GM12801 (cell line): ENCODE data around the gene GTSE1.

Source experiments
- CTCF ChIP-seq: IDR thresholded peaks from one replicate; pipeline ENCODE4 v1.5.1; 2011; ENCODE audit warnings: control low read depth; ENCODE audit not compliant: insufficient read length; ENCODE audit errors: extremely low read depth

Gene GTSE1

DNA sequence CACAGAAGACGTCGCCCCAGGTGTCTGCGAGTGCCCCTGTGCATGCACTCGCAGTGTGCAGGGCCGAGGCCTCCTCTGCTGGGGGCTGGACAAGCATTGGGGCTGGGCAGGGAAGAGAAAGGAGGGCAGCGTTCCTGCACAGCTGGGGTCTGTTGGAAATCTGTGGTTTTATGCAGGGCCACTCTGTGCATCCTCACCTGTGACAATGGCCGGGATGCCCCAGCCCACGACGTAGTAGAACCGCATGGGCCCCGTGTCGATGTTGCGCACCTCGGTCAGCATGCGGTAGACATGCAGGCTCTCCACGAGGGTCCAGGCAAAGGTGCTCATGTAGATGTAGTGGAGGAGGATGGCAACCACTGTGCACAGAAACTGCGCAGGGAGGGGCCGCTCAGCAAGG is 76.0 kb downstream of the GTSE1 start:
- TF ChIP-seq CTCF = no peak

GRCh38 chr22:46373159-46373558 is 76.5 kb downstream of the GTSE1 start:
- TF ChIP-seq CTCF = no peak

GRCh38 chr22:46373921-46374662 is 77.4 kb downstream of the GTSE1 start:
- TF ChIP-seq CTCF = no peak

- TF ChIP-seq CTCF = no peak
Observed at GRCh38 chr22:46374663-46375474, 78.2 kb downstream of the GTSE1 start.

- TF ChIP-seq CTCF = no peak
Observed at GRCh38 chr22:46376111-46376510, 79.4 kb downstream of the GTSE1 start.

GRCh38 chr22:46376908-46377524 is 80.3 kb downstream of the GTSE1 start:
- no peak for TF ChIP-seq CTCF
